GM21529 (cell line): ENCODE results near the gene VANGL2.

Experiments
- ATAC-seq: cut with Tn5 transposase; IDR thresholded peaks from one replicate; pipeline ENCODE4 v1.9.1; 2021; ENCODE audit not compliant: unreplicated experiment

VANGL2 gene

GRCh38 chr1:160427625-160428024 lies 27.3 kb downstream of the VANGL2 start:
- ATAC-seq, result no peak

- no peak for ATAC-seq
Measured at GRCh38 chr1:160428053-160428452, 27.7 kb downstream of the VANGL2 start.

- no peak for ATAC-seq
Measured at GRCh38 chr1:160428655-160429054, 28.3 kb downstream of the VANGL2 start.

- peak; percentile 3 for ATAC-seq
Measured at GRCh38 chr1:160429125-160429561, 28.8 kb downstream of the VANGL2 start.

GRCh38 chr1:160429702-160430535 lies 29.6 kb downstream of the VANGL2 start:
- ATAC-seq, result peak; percentile 50

- ATAC-seq, result no peak
Measured at GRCh38 chr1:160431006-160431405, 30.6 kb downstream of the VANGL2 start.

GRCh38 chr1:160431571-160431970 lies 31.2 kb downstream of the VANGL2 start:
- ATAC-seq, result no peak

GRCh38 chr1:160432371-160432786 lies 32.0 kb downstream of the VANGL2 start:
- ATAC-seq, result peak; percentile 56

- ATAC-seq, result no peak
Measured at GRCh38 chr1:160436966-160437365, 36.6 kb downstream of the VANGL2 start.

- peak; percentile 79 for ATAC-seq
Measured at GRCh38 chr1:160437432-160438316, 37.3 kb downstream of the VANGL2 start.

GRCh38 chr1:160438317-160438918 lies 38.1 kb downstream of the VANGL2 start:
- no peak for ATAC-seq

- ATAC-seq, result no peak
Measured at GRCh38 chr1:160438935-160439334, 38.6 kb downstream of the VANGL2 start.

- no peak for ATAC-seq
Measured at GRCh38 chr1:160439718-160440117, 39.4 kb downstream of the VANGL2 start.

- no peak for ATAC-seq
Measured at GRCh38 chr1:160446945-160447600, 46.7 kb downstream of the VANGL2 start.

- ATAC-seq, result no peak
Measured at GRCh38 chr1:160449494-160449893, 49.1 kb downstream of the VANGL2 start.

GRCh38 chr1:160451119-160451858 lies 50.9 kb downstream of the VANGL2 start:
- ATAC-seq, result peak; percentile 46

GRCh38 chr1:160451859-160452232 lies 51.5 kb downstream of the VANGL2 start:
- peak; percentile 34 for ATAC-seq

- ATAC-seq, result peak; percentile 51
Measured at GRCh38 chr1:160453443-160453842, 53.1 kb downstream of the VANGL2 start.

- no peak for ATAC-seq
Measured at GRCh38 chr1:160454371-160455152, 54.2 kb downstream of the VANGL2 start.
